H1 (cell line): ENCODE data around the gene DLL1. TPM values are rescaled to one million over a fixed set of nuclear protein-coding genes. Genes with fewer than 3 reads are reported as not detected.

Experiments
- ASH2L ChIP-seq: fragments of 200-600, 300-600 bp; sonication (generic); IDR thresholded peaks from one replicate; pipeline ENCODE4 v1.7.1; 2017; ENCODE audit warnings: low read length
- BCL11A ChIP-seq, 2 experiments: IDR thresholded peaks; one replicate each; pipeline ENCODE4 v1.6.1; 2011; ENCODE audit warnings: low read depth in 2 of 2, low read length in 2 of 2, mild to moderate bottlenecking in 2 of 2
- SP2 ChIP-seq: IDR thresholded peaks from 2 replicates; pipeline ENCODE4 v1.6.1; 2012; ENCODE audit warnings: mild to moderate bottlenecking, low read length, inconsistent platforms
- TEAD4 ChIP-seq: IDR thresholded peaks from 2 replicates; pipeline ENCODE4 v1.6.1; 2012; ENCODE audit warnings: low read depth, low read length, inconsistent platforms, mixed read lengths
- polyA plus RNA-seq, 7 experiments: library from polyadenylated mRNA; depleted of rRNA in 3 of 7; stranded (reverse) in 5 of 7; unstranded in 2 of 7; fragments of >200 nt in 5 of 7; fragments of 200-250 nt in 2 of 7; gene quantifications; 1 replicate in 5 of 7; 2 replicates in 1 of 7; 4 replicates in 1 of 7; pipeline versions ENCODE4 v1.2.1 to v1.2.3, GENCODE V29; 2011 to 2013; ENCODE audit warnings: missing spikeins in 2 of 7, mixed read lengths in 2 of 7
- total RNA-seq: library from RNA; stranded (reverse); fragmentation: NEBNext Ultra II Directional; extraction: Animal tissue kit (Norgen Biotek cat#: 25700); gene quantifications from 2 replicates; pipeline ENCODE4 v1.2.1, GENCODE V29; 2021

The DLL1 gene
- total and polyA plus RNA-seq, 2 of the 8 experiments (the other 6 are each of a cell fraction or from before 2014, with no cell fraction given) = 1.7 to 3.8 TPM

DNA sequence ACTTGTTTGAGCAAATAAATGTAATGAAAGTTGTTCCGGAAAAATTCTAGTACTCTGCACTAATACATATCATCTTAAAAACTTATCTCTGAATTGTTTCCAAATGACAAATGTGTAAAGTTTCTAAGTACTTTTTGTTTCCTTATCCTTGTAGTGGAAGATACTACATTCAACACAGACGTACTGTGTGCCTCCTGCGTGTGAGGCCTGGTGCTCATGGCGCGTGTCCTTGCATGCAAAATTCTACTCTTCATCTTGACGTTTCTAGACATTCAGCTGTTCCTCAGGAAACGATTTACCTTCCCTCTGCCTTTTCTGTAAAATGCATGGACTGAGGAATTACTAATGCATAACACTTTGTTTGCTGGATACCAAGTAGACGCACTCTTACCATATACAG is 11.5 kb downstream of the DLL1 start (continued):
- no peak for TF ChIP-seq ASH2L
- TF ChIP-seq SP2 = no peak
- no peak for TF ChIP-seq TEAD4
- TF ChIP-seq BCL11A (IDR thresholded peaks at IDR 0.05; ENCODE audit: low read depth in 2 of 2, low read length in 2 of 2) = no peak
